ENCODE data around the gene SCG2. TPM values are rescaled to one million over a fixed set of nuclear protein-coding genes. Genes with fewer than 3 reads are reported as not detected.

SCG2 gene
- total and polyA plus RNA-seq, 11 donors = 0.07 to 2.4 (median 0.19) TPM; not detected in 2

- Histone ChIP-seq H3K4me1 (no peaks in the 10 kb centered on the region), H3K36me3 (no peaks in the 10 kb centered on the region), H3K4me3 (no peak overlapping the region), H3K27ac (peak overlapping the region in 1 of 12 donors; percentile 8), H3K9me3 (peaks cover 0 to 11% (median 0%) of the 10 kb centered on the region in 12 donors), H3K27me3 (no peaks in the 10 kb centered on the region)
- intact Hi-C loops (cut with DNase I) = no loop called here
- DNase-seq = no peak
- 25 to 45% (median 43%) methylated on average over 5 of the region's 5 CpGs for WGBS, 4 donors
- TF ChIP-seq CTCF (IDR thresholded peaks at IDR 0.05) (no peak), POLR2A (IDR thresholded peaks at IDR 0.05) (no peak)
- ATAC-seq = no peak
Measured at GRCh38 chr2:223641082-223641481, 38.9 kb upstream of the SCG2 start.

- Histone ChIP-seq H3K27me3 (no peaks in the 10 kb centered on the region), H3K36me3 (no peaks in the 10 kb centered on the region), H3K4me3 (no peak overlapping the region), H3K4me1 (no peaks in the 10 kb centered on the region), H3K9me3 (peaks cover 0 to 11% (median 0%) of the 10 kb centered on the region in 12 donors), H3K27ac (no peak overlapping the region)
- ATAC-seq (no peak), DNase-seq (no peak)
- intact Hi-C loops (cut with DNase I) = no loop called here
- 57 to 65% (median 58%) methylated on average over 1 of the region's 1 CpG for WGBS, 4 donors
- TF ChIP-seq CTCF (IDR thresholded peaks at IDR 0.05) (no peak), POLR2A (IDR thresholded peaks at IDR 0.05) (no peak)
Measured at GRCh38 chr2:223635080-223635479, 32.9 kb upstream of the SCG2 start.

- Histone ChIP-seq H3K27ac (no peak overlapping the region), H3K4me3 (no peak overlapping the region), H3K27me3 (peaks cover 0 to 5% (median 0%) of the 10 kb centered on the region in 9 donors), H3K36me3 (no peaks in the 10 kb centered on the region), H3K4me1 (no peaks in the 10 kb centered on the region), H3K9me3 (peaks cover 0 to 11% (median 0%) of the 10 kb centered on the region in 12 donors)
- TF ChIP-seq CTCF (IDR thresholded peaks at IDR 0.05) (no peak), POLR2A (IDR thresholded peaks at IDR 0.05) (no peak)
- ATAC-seq = no peak
- WGBS, 4 donors = 94 to 100% (median 95%) methylated on average over 3 of the region's 3 CpGs
- DNase-seq = no peak
- intact Hi-C loops (cut with DNase I) = no loop called here
Measured at GRCh38 chr2:223634238-223634637, 32.1 kb upstream of the SCG2 start.

- intact Hi-C loops (cut with DNase I) = no loop called here
- H3K4me3 ChIP-seq = no peak overlapping the region
- H3K27me3 ChIP-seq = peaks cover 0 to 5% (median 0%) of the 10 kb centered on the region in 9 donors
- H3K9me3 ChIP-seq = peaks cover 0 to 6% (median 0%) of the 10 kb centered on the region in 12 donors
- DNase-seq (no peak), ATAC-seq (no peak)
- no peaks in the 10 kb centered on the region for H3K36me3 ChIP-seq
- WGBS, 4 donors = 82 to 88% (median 84%) methylated on average over 6 of the region's 6 CpGs
- TF ChIP-seq CTCF (IDR thresholded peaks at IDR 0.05) (no peak), POLR2A (IDR thresholded peaks at IDR 0.05) (no peak)
- no peaks in the 10 kb centered on the region for H3K4me1 ChIP-seq
- H3K27ac ChIP-seq = no peak overlapping the region
Measured at GRCh38 chr2:223633656-223634055, 31.5 kb upstream of the SCG2 start.

Data from heart left ventricle (tissue), 16 donors.